Nephron progenitor cell (in vitro differentiated cells): ENCODE data around the gene NEURL1.
A peak's percentile ranks its signal among the peaks of the same experiment; 100 is the strongest.

Experiments
- DNase-seq: peaks from one replicate; pipeline ENCODE4 v3.0.0; 2021
- H3K27ac Mint-ChIP-seq: 2 replicates; pipeline ENCODE4 v1.8.0; 2021; ENCODE audit warnings: mild to moderate bottlenecking, moderate library complexity, mixed read lengths
- H3K27me3 Mint-ChIP-seq: 2 replicates; pipeline ENCODE4 v1.8.0; 2021; ENCODE audit warnings: mild to moderate bottlenecking, low read depth, mixed read lengths; ENCODE audit not compliant: poor library complexity
- H3K36me3 Mint-ChIP-seq: 2 replicates; pipeline ENCODE4 v1.8.0; 2021; ENCODE audit warnings: low read depth, mixed read lengths
- H3K4me1 Mint-ChIP-seq: 2 replicates; pipeline ENCODE4 v1.8.0; 2021; ENCODE audit warnings: mixed read lengths
- H3K4me3 Mint-ChIP-seq: 2 replicates; pipeline ENCODE4 v1.8.0; 2021; ENCODE audit warnings: mild to moderate bottlenecking, moderate library complexity, mixed read lengths
- H3K9me3 Mint-ChIP-seq: 2 replicates; pipeline ENCODE4 v1.8.0; 2021; ENCODE audit warnings: mild to moderate bottlenecking, moderate library complexity, mixed read lengths
- TF ChIP-seq, protein P1 (sequence below): fragments of 200-600 bp; sonication (generic); IDR thresholded peaks from 2 replicates; pipeline ENCODE4 v1.5.0; 2021; ENCODE audit warnings: antibody characterized with exemption

NEURL1 gene

GRCh38 chr10:103590744-103591291 is 97.3 kb downstream of the NEURL1 start:
- Mint-ChIP-seq H3K9me3 (peaks cover 22% of the 10 kb centered on the region), H3K27me3 (peaks cover 5% of the 10 kb centered on the region), H3K36me3 (peaks cover 27% of the 10 kb centered on the region), H3K4me3 (no peak overlapping the region), H3K27ac (no peak overlapping the region), H3K4me1 (peaks cover 19% of the 10 kb centered on the region)
- no peak for DNase-seq
- TF ChIP-seq, protein P1, sequence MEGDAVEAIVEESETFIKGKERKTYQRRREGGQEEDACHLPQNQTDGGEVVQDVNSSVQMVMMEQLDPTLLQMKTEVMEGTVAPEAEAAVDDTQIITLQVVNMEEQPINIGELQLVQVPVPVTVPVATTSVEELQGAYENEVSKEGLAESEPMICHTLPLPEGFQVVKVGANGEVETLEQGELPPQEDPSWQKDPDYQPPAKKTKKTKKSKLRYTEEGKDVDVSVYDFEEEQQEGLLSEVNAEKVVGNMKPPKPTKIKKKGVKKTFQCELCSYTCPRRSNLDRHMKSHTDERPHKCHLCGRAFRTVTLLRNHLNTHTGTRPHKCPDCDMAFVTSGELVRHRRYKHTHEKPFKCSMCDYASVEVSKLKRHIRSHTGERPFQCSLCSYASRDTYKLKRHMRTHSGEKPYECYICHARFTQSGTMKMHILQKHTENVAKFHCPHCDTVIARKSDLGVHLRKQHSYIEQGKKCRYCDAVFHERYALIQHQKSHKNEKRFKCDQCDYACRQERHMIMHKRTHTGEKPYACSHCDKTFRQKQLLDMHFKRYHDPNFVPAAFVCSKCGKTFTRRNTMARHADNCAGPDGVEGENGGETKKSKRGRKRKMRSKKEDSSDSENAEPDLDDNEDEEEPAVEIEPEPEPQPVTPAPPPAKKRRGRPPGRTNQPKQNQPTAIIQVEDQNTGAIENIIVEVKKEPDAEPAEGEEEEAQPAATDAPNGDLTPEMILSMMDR: no peak

DNA sequence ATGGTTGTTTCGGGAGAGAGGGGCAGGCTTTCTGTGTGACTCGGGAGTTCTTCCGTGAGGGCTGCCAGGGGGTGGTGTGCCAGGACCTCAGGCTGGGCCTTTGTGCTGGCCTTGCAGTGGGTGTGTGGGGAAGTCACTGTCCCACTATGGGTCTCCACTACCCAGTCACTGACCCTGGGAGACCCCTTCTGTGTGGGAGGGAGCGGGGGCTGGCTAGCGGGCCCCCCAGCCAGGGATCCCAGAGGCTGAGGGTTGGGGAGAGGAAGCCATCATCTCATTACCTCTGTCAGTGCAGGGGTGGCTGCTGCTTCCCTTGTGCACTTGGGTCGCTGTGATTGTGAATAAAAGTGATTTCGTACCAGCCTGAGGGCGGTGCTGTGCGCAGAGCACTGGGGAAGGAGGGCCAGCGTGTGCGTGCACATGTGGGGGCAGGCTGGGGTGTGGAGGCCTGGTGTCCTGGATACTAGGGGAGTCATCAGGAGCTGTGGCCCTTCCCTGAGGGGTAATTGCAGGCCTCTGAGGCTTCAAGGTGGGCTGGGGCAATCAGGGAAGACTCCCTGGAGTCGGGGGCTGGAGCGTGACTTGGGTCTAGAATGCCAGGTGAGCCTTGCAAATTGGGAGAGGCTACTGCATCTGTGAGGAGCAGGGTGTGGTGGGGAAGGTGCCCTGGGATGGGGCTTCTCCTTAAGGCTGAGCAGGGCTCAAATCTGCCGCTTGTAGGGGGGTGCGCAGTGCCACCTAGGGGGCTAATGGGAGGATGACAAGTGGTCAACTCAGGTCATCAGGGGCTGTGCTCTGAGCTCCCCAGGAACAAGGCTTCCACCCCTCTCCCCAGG is 98.9 kb downstream of the NEURL1 start:
- TF ChIP-seq, protein P1: peak; percentile 84
- H3K4me1 Mint-ChIP-seq: peaks cover 31% of the 10 kb centered on the region
- no peak overlapping the region for H3K27ac Mint-ChIP-seq
- peak; percentile 67 for DNase-seq
- H3K4me3 Mint-ChIP-seq: no peak overlapping the region
- peaks cover 7% of the 10 kb centered on the region for H3K27me3 Mint-ChIP-seq
- H3K9me3 Mint-ChIP-seq: peaks cover 10% of the 10 kb centered on the region
- H3K36me3 Mint-ChIP-seq: peaks cover 12% of the 10 kb centered on the region

GRCh38 chr10:103593022-103593570 is 99.6 kb downstream of the NEURL1 start:
- Mint-ChIP-seq H3K36me3 (peaks cover 5% of the 10 kb centered on the region), H3K4me1 (peaks cover 38% of the 10 kb centered on the region), H3K27ac (no peak overlapping the region), H3K27me3 (peaks cover 7% of the 10 kb centered on the region), H3K4me3 (no peak overlapping the region), H3K9me3 (peaks cover 4% of the 10 kb centered on the region)
- TF ChIP-seq, protein P1: no peak
- DNase-seq: no peak

GRCh38 chr10:103595933-103596726 is 102.6 kb downstream of the NEURL1 start:
- Mint-ChIP-seq H3K4me1 (peaks cover 42% of the 10 kb centered on the region), H3K27ac (no peak overlapping the region), H3K27me3 (peaks cover 7% of the 10 kb centered on the region), H3K9me3 (no peaks in the 10 kb centered on the region), H3K36me3 (peaks cover 5% of the 10 kb centered on the region), H3K4me3 (no peak overlapping the region)
- no peak for DNase-seq
- TF ChIP-seq, protein P1: no peak

GRCh38 chr10:103597003-103597402 is 103.5 kb downstream of the NEURL1 start:
- Mint-ChIP-seq H3K9me3 (no peaks in the 10 kb centered on the region), H3K4me3 (no peak overlapping the region), H3K36me3 (peaks cover 8% of the 10 kb centered on the region), H3K27me3 (peaks cover 7% of the 10 kb centered on the region), H3K4me1 (peaks cover 42% of the 10 kb centered on the region), H3K27ac (no peak overlapping the region)
- TF ChIP-seq, protein P1: no peak
- no peak for DNase-seq
